Peyer's patch (tissue), 4 donors: ENCODE results near the gene CERS6. TPM values are rescaled to one million over a fixed set of nuclear protein-coding genes. Genes with fewer than 3 reads are reported as not detected.
A peak's percentile ranks its signal among the peaks of the same experiment; 100 is the strongest.
"Not testable (repeated sequence)": the region's sequence is repeated elsewhere in the genome, so short reads cannot be mapped to it uniquely, and the experiment has no call there.

Experiments
- DNase-seq, 3 donors: peaks; one replicate each; pipeline ENCODE4 v3.0.0-alpha.2; 2017 to 2019
- H3K27ac ChIP-seq, 4 donors: fragments of 200-600 bp; sonication (generic); one replicate each; pipeline ENCODE4 v1.5.1; 2016 to 2019
- H3K27me3 ChIP-seq, 2 donors: fragments of 200-600 bp; sonication (generic); one replicate each; pipeline ENCODE4 v1.5.1; 2019
- H3K36me3 ChIP-seq, 3 donors: fragments of 200-600 bp; sonication (generic); one replicate each; pipeline ENCODE4 v1.5.1; 2016 to 2019
- H3K4me1 ChIP-seq, 4 donors: fragments of 200-600 bp; sonication (generic); one replicate each; pipeline ENCODE4 v1.5.1; 2016 to 2019
- H3K4me3 ChIP-seq, 4 donors: fragments of 200-600 bp; sonication (generic); 1 replicate in 3 of 4; 2 replicates in 1 of 4; pipeline ENCODE4 v1.5.1; 2016 to 2019; ENCODE audit warnings: mild to moderate bottlenecking in 1 of 4
- H3K9me3 ChIP-seq, 4 donors: fragments of 200-600 bp; sonication (generic); one replicate each; pipeline ENCODE4 v1.5.1; 2016 to 2019; ENCODE audit warnings: mild to moderate bottlenecking in 1 of 4
- CTCF ChIP-seq, 6 experiments: fragments of 450-650 bp in 4 of 6; fragments of 200-600 bp in 2 of 6; sonication (generic) in 1 of 6; IDR thresholded peaks; one replicate each; pipeline ENCODE4 v1.5.1; 2017 to 2019; ENCODE audit warnings: antibody characterized with exemption in 6 of 6, mild to moderate bottlenecking in 3 of 6, moderate library complexity in 1 of 6
- POLR2A ChIP-seq, 2 donors: fragments of 450-650 bp; IDR thresholded peaks; one replicate each; pipeline ENCODE4 v1.5.1; 2017; ENCODE audit warnings: antibody characterized with exemption in 2 of 2, mild to moderate bottlenecking in 2 of 2, moderate library complexity in 2 of 2
- total RNA-seq, 4 donors: library from RNA; depleted of rRNA; stranded (reverse); fragments of >200 nt; gene quantifications; one replicate each; pipeline ENCODE4 v1.1.0, GENCODE V29; 2016

CERS6 gene
- total RNA-seq, 4 donors from 2014 or later = 28.1 to 110 (median 96.7) TPM

DNA sequence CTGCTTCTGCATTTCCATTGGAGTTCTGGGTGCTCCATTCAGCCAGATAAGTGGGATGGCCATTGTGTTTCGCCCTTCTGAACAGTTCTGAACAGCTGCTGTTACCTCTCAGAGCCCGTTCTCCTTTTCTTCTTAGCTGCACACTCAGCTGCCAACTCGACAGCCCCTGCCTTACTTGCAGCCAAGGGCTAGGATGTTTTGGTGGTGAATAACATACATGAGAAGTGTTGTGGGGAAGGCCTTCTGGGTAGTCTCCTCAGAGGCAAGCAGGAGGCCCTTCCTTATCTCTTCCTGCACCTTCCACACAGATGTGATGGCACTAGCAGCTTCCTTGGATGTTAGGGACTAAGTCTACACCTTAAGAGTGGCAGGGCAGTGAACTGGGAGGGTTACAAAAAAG lies 207.9 kb downstream of the CERS6 start:
- Histone ChIP-seq H3K4me3 (no peak overlapping the region), H3K4me1 (no peaks in the 10 kb centered on the region), H3K27me3 (no peaks in the 10 kb centered on the region), H3K9me3 (no peaks in the 10 kb centered on the region), H3K36me3 (no peaks in the 10 kb centered on the region), H3K27ac (no peak overlapping the region)
- TF ChIP-seq CTCF (IDR thresholded peaks at IDR 0.05) (no peak), POLR2A (IDR thresholded peaks at IDR 0.05) (no peak)
- DNase-seq = no peak

DNA sequence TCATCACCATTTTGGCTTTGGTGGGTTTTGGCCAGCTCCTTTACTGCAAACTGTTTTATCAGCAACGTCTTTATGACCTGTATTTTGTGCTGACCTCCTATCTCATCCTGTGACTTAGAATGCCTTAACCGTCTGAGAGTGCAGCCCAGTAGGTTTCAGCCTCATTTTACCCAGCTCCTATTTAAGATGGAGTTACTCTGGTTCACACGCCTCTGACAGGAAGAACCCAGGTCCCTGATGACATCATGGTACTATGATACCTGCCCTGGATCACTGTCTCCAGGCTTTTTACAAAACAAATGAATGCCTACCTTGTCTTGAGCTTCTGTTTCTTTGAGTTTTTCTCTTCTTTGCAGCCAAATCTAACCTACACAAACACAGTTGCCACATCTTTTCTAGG lies 208.6 kb downstream of the CERS6 start:
- not testable (repeated sequence) for H3K27me3 ChIP-seq, H3K4me3 ChIP-seq, H3K27ac ChIP-seq, H3K36me3 ChIP-seq, DNase-seq, H3K9me3 ChIP-seq, H3K4me1 ChIP-seq

DNA sequence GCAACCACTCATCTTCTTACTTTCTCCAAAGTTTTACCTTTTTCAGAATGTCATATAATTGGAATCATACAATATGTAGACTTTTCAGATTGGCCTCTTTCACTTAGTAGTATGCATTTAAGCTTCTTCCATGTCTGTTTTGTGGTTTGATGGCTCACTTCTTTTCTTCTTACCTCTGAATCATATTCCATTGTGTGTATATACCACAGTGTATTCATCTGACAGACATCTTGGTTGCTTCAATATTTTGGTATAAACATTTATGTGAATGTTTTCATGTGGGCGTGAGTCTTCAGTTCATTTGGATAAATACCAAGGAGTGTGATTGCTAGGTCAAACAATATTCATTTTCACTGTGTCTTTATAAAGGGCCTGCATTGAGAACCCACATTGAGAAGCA lies 210.3 kb downstream of the CERS6 start:
- no peak for DNase-seq
- peaks cover 0 to 9% (median 0%) of the 10 kb centered on the region in 4 donors for H3K4me1 ChIP-seq

DNA sequence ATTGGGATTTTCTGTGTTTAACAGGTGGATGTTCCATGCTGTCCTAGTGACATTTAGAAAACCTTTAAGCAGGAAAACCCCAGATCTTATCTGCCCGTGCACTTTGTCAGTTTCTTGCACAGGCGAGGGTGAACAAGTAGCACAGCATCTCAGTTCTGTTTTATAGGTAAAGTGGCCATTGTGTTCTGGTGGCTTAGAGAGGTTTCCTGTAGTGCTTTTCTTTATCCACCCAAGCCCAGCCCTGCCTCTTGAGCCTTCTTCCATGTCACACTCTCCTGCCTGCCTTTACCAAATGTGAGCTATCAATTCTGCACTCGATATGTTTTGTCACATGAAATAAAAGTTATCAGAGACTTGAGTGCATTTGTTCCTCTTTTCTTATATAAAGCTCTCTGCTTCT lies 211.1 kb downstream of the CERS6 start:
- Histone ChIP-seq H3K4me1 (peaks cover 0 to 9% (median 0%) of the 10 kb centered on the region in 4 donors), H3K9me3 (no peaks in the 10 kb centered on the region), H3K4me3 (no peak overlapping the region), H3K27ac (no peak overlapping the region), H3K36me3 (no peaks in the 10 kb centered on the region), H3K27me3 (no peaks in the 10 kb centered on the region)
- no peak for TF ChIP-seq POLR2A (IDR thresholded peaks at IDR 0.05)
- TF ChIP-seq CTCF (IDR thresholded peaks at IDR 0.05) = no peak
- no peak for DNase-seq

More for the DNA sequence above, 210.3 kb downstream of the CERS6 start:
- no peak for TF ChIP-seq POLR2A (IDR thresholded peaks at IDR 0.05)
- TF ChIP-seq CTCF (IDR thresholded peaks at IDR 0.05) = no peak
- Histone ChIP-seq H3K4me3 (no peak overlapping the region), H3K9me3 (no peaks in the 10 kb centered on the region), H3K27me3 (no peaks in the 10 kb centered on the region), H3K36me3 (no peaks in the 10 kb centered on the region), H3K27ac (no peak overlapping the region)

DNA sequence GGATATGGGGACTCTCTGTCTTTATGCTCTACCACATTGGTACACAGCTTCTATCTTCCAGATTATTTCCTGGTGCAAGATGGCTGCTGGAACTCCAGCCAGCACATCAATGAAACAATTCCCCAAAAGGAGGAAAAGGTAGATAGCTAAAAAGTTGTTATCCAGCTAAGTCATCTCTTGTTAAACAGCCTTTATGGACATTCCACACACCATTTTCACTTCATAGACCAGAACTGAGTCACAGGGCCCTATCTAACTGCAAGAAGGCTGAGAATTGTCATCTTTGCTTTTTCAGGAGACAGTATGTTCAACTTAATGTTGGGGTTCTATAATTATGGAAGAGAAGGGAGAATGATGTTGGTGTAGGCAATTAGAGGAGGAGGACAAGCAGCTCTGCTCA lies 213.1 kb downstream of the CERS6 start:
- DNase-seq = no peak
- peaks cover 0 to 9% (median 0%) of the 10 kb centered on the region in 4 donors for H3K4me1 ChIP-seq
- no peak overlapping the region for H3K27ac ChIP-seq
- no peak overlapping the region for H3K4me3 ChIP-seq
- no peaks in the 10 kb centered on the region for H3K9me3 ChIP-seq
- no peaks in the 10 kb centered on the region for H3K27me3 ChIP-seq
- TF ChIP-seq CTCF (IDR thresholded peaks at IDR 0.05) = no peak
- TF ChIP-seq POLR2A (IDR thresholded peaks at IDR 0.05) = no peak
- no peaks in the 10 kb centered on the region for H3K36me3 ChIP-seq

- Histone ChIP-seq H3K27me3 (no peaks in the 10 kb centered on the region), H3K9me3 (no peaks in the 10 kb centered on the region), H3K36me3 (no peaks in the 10 kb centered on the region), H3K27ac (peak overlapping the region in 1 of 4 donors; percentile 1), H3K4me3 (no peak overlapping the region), H3K4me1 (peaks cover 0 to 9% (median 0%) of the 10 kb centered on the region in 4 donors)
- DNase-seq = no peak
- TF ChIP-seq POLR2A (IDR thresholded peaks at IDR 0.05) (no peak), CTCF (IDR thresholded peaks at IDR 0.05) (no peak)
Measured at GRCh38 chr2:168670478-168670877, 214.4 kb downstream of the CERS6 start.
